CD1c-positive myeloid dendritic cell (primary cell): ENCODE measurements around the gene SHTN1.

ENCODE experiments used
- DNase-seq: peaks from one replicate; pipeline ENCODE4 v3.0.0-alpha.2; 2016; ENCODE audit errors: extremely low spot score

SHTN1 gene, protein sequence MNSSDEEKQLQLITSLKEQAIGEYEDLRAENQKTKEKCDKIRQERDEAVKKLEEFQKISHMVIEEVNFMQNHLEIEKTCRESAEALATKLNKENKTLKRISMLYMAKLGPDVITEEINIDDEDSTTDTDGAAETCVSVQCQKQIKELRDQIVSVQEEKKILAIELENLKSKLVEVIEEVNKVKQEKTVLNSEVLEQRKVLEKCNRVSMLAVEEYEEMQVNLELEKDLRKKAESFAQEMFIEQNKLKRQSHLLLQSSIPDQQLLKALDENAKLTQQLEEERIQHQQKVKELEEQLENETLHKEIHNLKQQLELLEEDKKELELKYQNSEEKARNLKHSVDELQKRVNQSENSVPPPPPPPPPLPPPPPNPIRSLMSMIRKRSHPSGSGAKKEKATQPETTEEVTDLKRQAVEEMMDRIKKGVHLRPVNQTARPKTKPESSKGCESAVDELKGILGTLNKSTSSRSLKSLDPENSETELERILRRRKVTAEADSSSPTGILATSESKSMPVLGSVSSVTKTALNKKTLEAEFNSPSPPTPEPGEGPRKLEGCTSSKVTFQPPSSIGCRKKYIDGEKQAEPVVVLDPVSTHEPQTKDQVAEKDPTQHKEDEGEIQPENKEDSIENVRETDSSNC

DNA sequence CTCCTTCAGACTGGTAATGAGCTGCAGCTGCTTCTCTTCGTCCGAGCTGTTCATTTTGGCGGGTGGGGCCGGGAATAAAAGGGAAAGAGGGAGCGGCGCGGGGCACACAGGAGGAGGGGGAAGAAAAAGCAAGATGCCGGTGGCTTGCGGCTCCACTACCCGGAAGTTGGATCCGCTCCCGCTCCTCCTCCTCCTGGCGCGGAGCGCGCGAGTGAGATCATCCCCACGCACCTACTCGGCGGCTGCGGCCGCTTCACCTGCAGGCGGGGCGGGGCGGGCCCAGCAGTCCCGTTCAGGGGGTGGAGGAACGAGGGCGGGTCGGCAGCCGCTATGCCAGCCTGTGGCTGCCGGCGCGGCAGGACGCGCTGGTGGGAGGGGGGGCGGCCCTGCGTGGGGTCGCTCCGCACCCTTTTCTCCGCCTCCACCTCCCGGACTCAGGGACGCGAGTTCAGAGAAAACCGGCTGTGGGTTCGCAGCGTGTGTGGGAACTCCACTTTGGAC lies at the start of gene SHTN1:
Gene SHTN1, minus strand, starts transcription at position 162 of the 501 bp plus-strand sequence. Its CDS starts 108 bp downstream, at position 54.
- DNase-seq = peak; percentile 77

DNA sequence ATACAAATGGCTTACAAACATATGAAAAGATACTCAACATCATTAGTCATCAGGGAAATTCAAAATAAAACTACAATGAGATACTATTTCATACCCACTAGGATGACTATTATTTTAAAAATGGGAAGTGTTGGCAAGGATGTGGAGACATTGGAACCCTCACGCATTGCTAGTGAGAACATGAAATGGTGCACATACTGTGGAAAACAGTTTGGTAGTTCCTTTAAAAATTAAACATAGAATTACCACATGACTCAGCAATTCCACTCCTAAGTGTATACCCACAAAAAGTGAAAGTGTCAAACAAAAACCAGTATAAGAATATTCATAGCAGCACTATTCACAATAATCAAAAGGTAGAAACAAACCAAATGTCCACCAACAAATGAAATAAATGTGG lies 48.5 kb upstream of the SHTN1 start:
- peak; percentile 5 for DNase-seq

DNA sequence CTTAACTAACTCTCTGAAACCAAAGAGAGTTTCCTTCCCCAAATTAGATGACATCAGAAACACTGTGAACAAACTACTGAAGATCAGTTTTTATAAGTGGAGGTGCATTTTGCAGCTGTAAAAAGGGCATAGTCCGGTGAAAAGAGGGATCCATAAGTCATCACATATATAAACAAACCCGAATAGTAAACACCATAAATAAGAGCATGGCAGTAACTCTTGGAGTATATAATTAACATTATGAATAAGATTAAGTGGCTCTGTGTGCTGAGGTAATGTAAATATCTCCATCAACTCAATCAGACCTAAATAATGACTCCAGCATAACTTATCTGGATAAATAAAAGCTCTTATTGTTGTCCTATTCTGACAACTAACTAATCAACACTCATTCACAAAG lies 43.0 kb upstream of the SHTN1 start:
- DNase-seq = no peak

DNA sequence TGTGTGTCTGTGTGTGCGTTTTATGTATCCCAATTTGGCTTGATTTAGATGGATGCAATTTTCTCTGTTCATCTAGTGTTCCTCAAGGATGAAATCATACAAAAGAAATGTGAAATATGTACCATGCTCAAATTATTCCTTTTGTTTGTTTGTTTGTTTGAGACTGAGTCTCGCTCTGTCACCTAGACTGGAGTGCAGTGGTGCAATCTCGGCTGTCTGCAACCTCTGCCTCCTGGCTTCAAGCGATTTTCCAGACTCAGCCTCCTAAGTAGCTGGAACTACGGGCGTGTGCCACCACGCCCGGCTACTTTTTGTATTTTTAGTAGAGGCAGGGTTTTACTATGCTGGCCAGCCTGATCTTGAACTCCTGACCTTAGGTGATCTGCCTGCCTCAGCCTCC lies 11.3 kb upstream of the SHTN1 start:
- no peak for DNase-seq

DNA sequence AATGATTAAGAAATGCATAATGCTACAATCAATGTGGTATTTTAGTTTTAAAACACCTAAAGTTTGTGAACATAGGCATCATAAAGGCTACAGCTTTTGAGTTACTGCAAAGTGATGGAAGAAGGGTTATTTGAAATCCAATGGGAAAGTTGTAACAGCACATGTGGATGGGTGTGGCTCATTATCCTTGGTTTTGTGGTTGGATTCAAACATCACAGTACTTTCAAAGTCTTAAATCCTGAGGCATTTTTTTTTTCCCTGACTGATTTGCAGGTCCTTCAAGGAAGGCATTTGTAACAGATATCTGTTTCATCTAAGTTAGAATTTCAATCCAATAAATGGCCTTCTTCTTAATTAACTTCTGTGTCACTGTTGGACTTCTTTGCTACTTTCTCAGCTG lies 9.8 kb upstream of the SHTN1 start:
- DNase-seq = no peak

DNA sequence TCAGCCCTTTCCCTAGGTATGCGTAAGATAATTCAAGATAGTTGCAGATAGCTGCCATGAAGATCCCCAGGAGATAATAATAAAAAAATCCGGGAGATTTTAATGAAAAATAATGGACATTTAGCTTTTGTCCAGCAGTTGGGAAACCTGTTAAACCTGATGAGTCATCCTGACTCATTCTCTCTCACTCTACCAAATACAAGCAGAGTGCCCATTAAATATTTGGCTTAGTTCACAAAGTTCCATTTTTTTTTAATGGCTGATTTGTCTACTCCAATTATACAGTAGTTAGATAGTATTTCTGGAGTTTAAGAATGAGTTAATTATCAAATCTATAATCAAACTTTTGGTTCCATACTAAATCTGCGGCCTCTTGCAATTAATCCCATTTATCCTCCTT lies 2.1 kb upstream of the SHTN1 start:
- DNase-seq = peak; percentile 28

DNA sequence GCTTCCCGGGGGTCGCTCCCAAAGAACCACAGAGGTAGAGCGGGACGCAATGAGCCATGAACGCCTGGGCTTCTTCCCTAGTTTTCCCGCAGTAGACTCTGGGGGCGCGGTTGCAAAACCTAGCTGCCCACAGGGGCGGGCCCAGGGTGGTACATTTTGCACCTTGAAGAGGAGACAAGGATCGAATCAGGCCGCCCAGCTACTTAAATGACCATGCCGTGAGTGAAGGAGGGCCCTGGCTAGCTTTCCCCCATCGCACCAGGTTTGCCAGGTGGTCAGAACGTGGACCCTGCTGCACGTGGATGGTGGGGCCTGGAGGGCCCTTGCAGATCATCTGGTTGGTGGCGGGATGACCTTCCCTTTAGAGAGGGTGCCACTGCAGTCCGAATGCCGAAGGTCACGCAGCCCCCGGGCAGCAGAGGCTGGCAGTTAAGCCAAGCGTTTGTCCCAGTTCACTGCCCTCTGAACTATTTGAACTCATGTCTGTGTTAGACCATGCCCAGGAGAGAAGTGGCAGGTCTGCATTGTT lies 604 bp upstream of the SHTN1 start:
- DNase-seq = no peak

DNA sequence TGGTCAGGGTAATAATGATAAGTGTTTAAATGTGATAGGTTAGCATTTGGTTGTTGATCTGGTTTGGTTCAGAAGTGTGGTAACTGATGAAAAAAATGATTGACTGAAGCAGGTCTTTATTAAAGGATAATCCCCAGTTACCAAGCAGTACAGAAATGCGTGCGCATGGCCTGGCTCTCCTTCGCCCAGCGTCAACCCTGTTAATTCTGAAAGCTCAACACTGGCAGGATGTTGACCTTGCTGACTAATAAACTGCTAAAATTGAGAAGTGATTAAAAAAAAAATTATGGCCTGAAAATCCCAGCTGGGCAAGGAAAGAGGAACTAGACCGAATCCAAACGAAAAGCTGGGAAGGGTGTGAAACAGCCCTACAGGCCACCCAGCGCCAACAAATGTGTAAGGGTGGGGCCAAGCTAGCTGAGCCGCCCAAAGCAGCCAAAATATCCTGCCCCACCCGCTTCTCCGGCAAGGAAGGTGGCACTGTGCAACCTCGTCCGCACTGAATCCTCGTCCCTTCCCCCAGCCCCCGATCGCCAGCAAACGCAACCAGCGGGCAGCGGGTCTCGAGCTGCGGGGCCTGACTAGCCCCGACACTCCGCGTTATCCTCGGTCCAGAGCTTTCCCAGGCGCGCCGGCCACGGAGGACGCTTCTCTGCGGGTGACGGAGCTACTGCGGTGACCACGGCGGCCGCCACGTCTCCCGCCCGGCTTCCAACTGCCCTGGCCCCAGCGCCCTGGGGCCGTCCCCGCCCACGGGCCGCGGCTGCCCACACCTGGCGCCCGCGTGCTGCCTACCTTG lies 561 bp downstream of the SHTN1 start:
- DNase-seq = peak; percentile 91

DNA sequence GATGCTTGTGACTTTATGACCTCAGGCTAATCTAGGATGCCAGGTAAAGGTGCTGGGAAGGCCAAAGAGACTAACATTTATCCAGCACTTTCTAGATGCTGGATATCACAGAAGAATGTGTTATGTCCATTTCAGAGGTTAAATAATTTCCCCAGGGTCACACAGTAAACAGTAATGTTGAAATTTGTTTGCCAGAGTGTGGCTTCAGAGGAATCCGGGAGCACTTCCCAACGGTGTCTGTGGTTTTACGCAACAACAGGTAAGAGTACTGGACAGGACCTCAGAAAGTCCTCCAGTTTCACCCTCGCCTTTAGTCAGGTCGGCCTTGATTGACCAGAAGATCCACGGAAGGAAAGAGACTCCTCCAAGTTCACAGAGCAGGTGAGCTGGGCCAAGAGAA lies 1.7 kb downstream of the SHTN1 start:
- no peak for DNase-seq

DNA sequence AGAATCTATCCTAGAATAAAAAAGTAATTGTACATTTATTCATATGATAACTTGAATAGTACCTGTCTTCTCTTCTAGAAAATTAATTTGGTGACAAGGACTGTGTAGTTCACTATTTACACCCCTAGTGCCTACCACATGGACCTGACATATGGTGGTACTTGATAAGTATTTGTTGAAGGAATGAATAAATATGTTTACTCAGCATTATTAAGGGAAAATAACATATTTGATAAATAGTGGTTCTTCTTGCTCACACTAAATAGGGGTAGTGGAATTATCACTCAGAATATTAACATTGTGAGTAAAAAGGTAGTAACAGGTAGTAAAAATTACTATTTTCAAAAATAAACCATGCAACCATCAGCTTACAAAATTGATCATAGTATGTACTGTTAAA lies 2.8 kb downstream of the SHTN1 start:
- no peak for DNase-seq

DNA sequence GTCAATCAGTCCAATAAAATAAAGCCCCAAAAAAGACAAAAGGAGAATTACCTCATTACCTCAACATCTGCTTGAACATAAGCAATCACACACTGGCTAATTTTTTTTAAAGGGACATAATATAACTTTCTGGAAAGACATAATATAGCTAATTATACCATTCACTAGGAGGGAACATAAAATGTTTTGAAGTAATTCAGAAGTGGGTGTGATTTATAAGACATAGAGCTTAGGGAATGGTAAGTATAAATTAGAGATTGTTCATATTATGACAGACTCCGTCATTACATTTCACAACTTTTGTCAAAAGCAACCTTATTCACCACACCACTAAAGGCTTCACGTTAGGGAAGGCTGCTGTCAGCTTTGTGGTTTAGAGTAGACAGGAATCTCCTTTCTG lies 3.8 kb downstream of the SHTN1 start:
- DNase-seq = peak; percentile 10

DNA sequence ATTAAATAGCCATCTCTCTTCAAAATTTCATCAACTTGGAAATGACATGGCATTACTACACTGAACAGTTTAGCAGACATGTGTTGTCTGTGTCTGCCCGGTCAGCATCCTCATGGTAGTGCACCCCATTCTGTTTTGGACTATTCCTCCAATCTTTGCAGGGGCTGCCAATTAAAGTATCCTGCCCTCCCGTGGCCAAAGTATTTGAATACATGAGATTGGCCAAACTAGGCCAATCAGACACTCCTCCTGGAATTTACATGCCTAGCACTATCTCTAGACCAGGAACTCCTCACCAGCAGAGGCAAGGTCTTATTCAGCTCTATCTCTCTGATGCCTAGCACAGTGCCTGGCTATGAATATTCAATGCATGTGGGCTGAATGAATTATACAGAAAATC lies 4.4 kb downstream of the SHTN1 start:
- no peak for DNase-seq

DNA sequence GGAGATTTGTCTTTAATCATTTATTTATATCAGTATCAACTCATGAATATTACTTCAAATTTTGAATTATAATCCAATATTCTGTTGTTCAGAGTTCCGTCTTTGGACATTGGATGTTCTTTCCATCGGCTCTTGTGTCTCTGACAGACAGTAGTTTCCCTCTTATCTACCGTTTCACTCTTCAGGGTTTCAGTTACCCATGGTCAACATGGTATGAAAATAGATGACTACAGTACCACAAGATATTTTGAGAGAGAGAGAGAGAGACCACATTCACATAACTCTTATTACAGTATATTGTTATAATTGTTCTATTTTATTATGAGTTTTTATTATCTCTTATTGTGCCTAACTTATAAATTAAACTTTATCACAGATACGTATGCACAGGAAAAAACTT lies 6.8 kb downstream of the SHTN1 start:
- DNase-seq = no peak

DNA sequence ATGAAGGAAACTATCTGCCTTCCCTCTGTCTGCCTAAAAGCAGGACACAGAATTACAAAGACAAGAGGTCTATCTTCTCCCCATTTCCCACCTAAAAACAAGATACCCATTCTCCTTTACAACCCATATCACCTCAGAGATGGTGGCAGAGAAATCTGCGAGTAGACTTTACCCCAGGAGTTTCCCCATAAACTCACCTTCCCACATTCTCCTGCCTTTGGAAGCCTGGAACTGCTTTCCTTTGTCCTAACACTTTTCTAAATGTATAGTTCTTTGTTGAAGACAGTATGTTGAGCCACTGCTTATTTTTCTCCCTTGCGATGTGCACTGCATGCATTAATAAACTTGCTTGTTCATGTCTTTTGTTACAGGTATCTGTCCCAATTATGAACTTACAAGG lies 8.0 kb downstream of the SHTN1 start:
- DNase-seq = no peak

DNA sequence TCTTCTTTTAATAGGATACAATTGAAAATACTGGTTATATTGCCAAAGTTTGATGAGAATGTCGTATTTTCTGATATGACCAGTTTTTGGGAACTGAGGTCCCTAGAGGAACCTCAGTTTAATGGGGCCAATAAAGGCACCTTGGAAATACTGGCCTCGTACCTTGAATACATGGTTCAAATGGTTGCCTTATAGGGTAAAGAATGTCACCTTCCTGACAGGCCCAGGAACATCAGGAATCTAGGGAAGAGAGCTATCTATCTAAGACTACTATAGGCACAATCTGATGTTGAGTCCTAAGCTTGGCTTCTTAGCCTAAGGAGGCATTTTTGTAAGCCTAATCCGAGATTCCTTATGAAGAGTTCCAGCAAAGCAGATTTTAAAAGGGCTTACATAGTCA lies 9.3 kb downstream of the SHTN1 start:
- no peak for DNase-seq

DNA sequence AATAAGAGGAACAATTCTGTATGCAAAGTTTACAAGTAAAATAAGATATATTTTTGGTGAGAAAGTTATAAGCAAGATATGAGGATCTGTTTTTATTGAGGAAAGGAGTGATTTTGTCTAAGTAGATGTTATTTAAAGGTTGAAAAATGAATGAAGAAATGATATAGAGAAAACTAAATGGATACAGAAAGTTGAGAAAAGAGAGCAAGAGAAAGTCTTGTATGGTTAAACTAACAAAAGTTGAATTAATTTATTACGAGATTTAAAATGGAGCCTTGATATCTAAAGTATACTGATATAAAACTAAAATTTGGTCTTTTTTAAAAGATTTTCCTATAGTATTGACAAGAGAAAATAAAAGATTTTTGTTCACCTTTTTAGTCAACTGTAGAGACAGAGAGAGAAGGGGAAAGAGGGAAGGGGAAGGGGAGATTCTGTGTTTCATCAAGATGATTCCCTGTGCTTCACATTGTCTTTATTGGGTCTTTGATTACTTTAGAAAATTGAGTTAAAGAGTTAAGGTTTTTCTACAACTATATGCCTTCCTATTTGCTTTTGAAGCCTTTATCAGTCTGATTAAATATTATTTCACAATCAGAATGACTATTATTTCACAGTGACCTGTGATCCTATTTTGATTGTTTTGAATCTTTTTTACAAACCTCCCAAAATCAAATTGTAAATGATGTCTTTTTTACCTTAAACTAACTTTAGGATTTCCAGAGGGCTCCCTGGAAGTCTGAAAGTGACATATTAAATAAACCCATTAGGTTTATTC lies 10.7 kb downstream of the SHTN1 start:
- no peak for DNase-seq

DNA sequence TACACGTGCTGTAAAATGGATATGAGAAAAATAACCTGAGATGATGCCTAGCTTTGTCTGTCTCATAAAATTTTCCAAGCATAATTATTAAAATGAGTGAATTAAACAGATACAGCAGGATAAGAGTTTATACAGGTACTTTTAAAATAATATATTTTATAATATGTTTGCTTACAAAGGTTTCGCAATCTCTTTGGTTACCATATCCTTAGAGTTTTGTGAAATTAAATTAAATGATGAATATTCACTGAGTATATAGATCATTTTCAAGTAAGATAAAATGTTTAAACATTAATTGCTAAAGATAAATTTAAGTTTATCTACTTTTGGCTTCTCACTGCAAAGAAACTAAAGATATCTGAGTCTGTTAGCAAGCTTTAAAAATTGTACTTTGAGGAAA lies 11.4 kb downstream of the SHTN1 start:
- DNase-seq = no peak

DNA sequence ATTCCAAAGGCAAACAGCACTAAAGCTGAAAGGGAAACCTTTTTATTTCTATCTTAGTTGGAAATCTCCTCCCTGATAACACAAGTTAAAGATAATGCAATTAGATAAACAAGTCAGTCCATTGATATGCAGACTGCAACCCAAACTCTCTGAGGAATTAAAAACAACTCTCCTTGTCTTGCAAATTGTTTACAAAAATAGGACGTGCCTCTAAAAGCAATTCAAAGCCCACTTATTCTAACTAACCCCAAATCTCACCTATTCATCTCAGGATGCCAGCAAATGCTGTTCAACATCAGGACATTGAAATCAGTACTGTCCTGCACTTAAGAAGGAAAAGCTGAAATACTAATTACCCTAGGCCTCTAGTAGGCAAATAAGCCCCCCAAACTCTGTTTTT lies 12.8 kb downstream of the SHTN1 start:
- DNase-seq = no peak

DNA sequence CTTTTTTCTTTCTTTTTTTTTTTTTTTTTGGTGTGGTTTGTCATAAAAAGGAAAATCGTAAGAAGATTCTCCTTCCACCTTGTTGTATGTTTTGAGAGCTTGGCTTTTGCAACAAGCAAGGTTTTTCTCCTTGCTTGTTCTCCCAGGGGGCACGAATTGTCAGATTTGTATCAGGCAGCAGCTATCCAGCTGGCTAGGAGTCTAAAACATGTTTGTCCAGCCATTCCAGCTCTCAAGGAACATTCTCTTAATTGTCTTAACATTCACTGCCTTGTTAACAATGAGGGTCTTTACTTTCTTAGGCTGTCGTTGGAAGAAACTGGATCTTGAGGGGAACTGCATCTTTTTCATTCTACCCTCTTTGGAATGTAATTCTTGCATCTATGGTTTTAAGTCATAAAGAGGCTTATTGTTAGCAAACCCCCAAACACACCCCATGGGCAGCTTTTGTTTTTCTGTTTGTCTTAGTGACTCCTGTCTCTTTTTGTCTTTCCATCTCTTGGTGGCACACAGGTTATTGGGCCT lies 14.6 kb downstream of the SHTN1 start:
- no peak for DNase-seq

DNA sequence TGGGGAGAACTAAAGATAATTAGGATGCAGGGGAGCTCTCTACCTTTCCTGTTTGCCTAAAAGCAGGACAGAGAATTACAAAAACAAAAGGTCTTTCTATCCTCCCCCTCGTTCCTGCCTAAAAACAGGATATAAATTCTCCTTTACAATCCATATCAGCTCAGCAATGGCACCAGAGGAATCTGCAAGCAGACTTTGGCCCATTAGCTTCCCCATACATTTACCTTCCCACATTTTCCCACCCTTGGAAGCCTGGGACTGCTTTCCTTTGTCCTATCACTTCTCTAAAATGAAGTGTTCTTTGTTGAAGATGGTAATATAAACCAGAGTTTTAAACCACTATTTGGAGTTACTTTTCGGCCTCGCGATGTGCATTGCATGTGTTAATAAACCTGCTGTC lies 15.5 kb downstream of the SHTN1 start:
- no peak for DNase-seq

DNA sequence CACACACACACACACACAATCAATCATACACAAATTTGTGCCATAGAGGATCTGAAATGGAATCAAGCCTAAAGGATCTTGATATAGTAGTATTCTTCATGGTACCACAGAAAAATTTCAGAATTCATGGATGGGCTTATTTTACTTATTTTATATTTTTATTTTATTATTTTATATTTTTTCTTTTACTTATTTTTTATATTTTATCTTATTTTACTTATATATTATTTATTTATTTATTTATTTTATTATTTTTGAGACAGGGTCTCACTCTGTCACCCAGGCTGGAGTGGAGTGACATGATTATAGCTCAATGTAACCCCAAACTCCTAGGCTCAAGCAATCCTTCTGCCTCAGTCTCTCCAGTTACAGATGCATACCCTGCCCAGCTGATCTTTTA lies 16.7 kb downstream of the SHTN1 start:
- no peak for DNase-seq
